SK-N-SH treated with all-trans-retinoic acid at 6 μM for 48 hours (cell line): ENCODE measurements around the gene PLSCR2.

ENCODE experiments used
- ATAC-seq: fragments of 200-7000 bp; cut with Tn5 transposase; 3 replicates; pipeline ENCODE4 v1.9.1; 2020; ENCODE audit warnings: mild to moderate bottlenecking, moderate library complexity
- ARNTL ChIP-seq: fragments of 450-650 bp; formaldehyde crosslinking; IDR thresholded peaks from 2 replicates; pipeline ENCODE4 v1.5.0; 2020; ENCODE audit warnings: low read depth, mild to moderate bottlenecking, moderate library complexity, borderline replicate concordance
- CSDC2 ChIP-seq: fragments of 250-450 bp; sonication (Bioruptor Pico); IDR thresholded peaks from 2 replicates; pipeline ENCODE4 v1.5.0; 2020; ENCODE audit warnings: mild to moderate bottlenecking, moderate library complexity
- ESRRG ChIP-seq: fragments of 250-450 bp; sonication (Bioruptor Pico); IDR thresholded peaks from 2 replicates; pipeline ENCODE4 v1.6.1; 2021; ENCODE audit warnings: mild to moderate bottlenecking
- GLIS3 ChIP-seq: fragments of 250-450 bp; sonication (Bioruptor Pico); IDR thresholded peaks from 2 replicates; pipeline ENCODE4 v1.5.0; 2020; ENCODE audit warnings: mild to moderate bottlenecking, moderate library complexity
- ISL1 ChIP-seq: fragments of 250-450 bp; sonication (Bioruptor Pico); IDR thresholded peaks from 2 replicates; pipeline ENCODE4 v2.1.2; 2022; ENCODE audit warnings: mild to moderate bottlenecking, moderate library complexity
- OSR1 ChIP-seq: fragments of 250-450 bp; sonication (Bioruptor Pico); IDR thresholded peaks from 2 replicates; pipeline ENCODE4 v1.8.0; 2022; ENCODE audit warnings: moderate library complexity, mild to moderate bottlenecking, inconsistent platforms
- PPARA ChIP-seq: fragments of 250-450 bp; sonication (Bioruptor Pico); IDR thresholded peaks from 2 replicates; pipeline ENCODE4 v1.5.0; 2020; ENCODE audit warnings: mild to moderate bottlenecking, borderline replicate concordance
- RARB ChIP-seq: fragments of 250-450 bp; sonication (Bioruptor Pico); IDR thresholded peaks from 2 replicates; pipeline ENCODE4 v1.8.0; 2021; ENCODE audit warnings: mild to moderate bottlenecking, moderate library complexity
- SNAI2 ChIP-seq: fragments of 250-450 bp; sonication (Bioruptor Pico); IDR thresholded peaks from 2 replicates; pipeline ENCODE4 v1.5.0; 2020; ENCODE audit warnings: mild to moderate bottlenecking, moderate library complexity
- TCF4 ChIP-seq: fragments of 250-450 bp; sonication (Bioruptor Pico); IDR thresholded peaks from 2 replicates; pipeline ENCODE4 v1.8.0; 2021; ENCODE audit warnings: mild to moderate bottlenecking, moderate library complexity, borderline replicate concordance
- TOX ChIP-seq: fragments of 250-450 bp; sonication (Bioruptor Pico); IDR thresholded peaks from 2 replicates; pipeline ENCODE4 v1.8.0; 2021; ENCODE audit warnings: mild to moderate bottlenecking, moderate library complexity, borderline replicate concordance
- ZC3H10 ChIP-seq: fragments of 250-450 bp; sonication (Bioruptor Pico); IDR thresholded peaks from 2 replicates; pipeline ENCODE4 v1.5.1; 2021; ENCODE audit warnings: mild to moderate bottlenecking, moderate library complexity
- ZFP3 ChIP-seq: fragments of 250-450 bp; sonication (Bioruptor Pico); IDR thresholded peaks from 2 replicates; pipeline ENCODE4 v1.5.0; 2020; ENCODE audit warnings: mild to moderate bottlenecking, moderate library complexity
- ZFP30 ChIP-seq: fragments of 450-650 bp; formaldehyde crosslinking; IDR thresholded peaks from 2 replicates; pipeline ENCODE4 v1.5.0; 2022; ENCODE audit warnings: mild to moderate bottlenecking, moderate library complexity
- ZNF565 ChIP-seq: fragments of 450-650 bp; formaldehyde crosslinking; conservative IDR thresholded peaks from 2 replicates; pipeline ENCODE4 v1.5.0; 2020; ENCODE audit warnings: low read depth, mild to moderate bottlenecking, moderate library complexity
- ZNF70 ChIP-seq: fragments of 450-650 bp; formaldehyde crosslinking; IDR thresholded peaks from 2 replicates; pipeline ENCODE4 v1.5.0; 2020; ENCODE audit warnings: mild to moderate bottlenecking, moderate library complexity
- TF ChIP-seq, protein P1 (sequence below): fragments of 250-450 bp; sonication (Bioruptor Pico); IDR thresholded peaks from 2 replicates; pipeline ENCODE4 v1.8.0; 2020; ENCODE audit warnings: mild to moderate bottlenecking, moderate library complexity, borderline replicate concordance
- TF ChIP-seq, protein P2 (sequence below): fragments of 250-450 bp; sonication (Bioruptor Pico); IDR thresholded peaks from 2 replicates; pipeline ENCODE4 v1.5.1; 2020; ENCODE audit warnings: low read depth, mild to moderate bottlenecking, moderate library complexity
- TF ChIP-seq, protein P3 (sequence below): fragments of 250-450 bp; sonication (Bioruptor Pico); IDR thresholded peaks from 2 replicates; pipeline ENCODE4 v1.5.1; 2021; ENCODE audit warnings: mild to moderate bottlenecking, moderate library complexity
- TF ChIP-seq, protein P4 (sequence below): fragments of 250-450 bp; sonication (Bioruptor Pico); IDR thresholded peaks from 2 replicates; pipeline ENCODE4 v1.5.0; 2020; ENCODE audit warnings: mild to moderate bottlenecking, moderate library complexity

PLSCR2 gene

DNA sequence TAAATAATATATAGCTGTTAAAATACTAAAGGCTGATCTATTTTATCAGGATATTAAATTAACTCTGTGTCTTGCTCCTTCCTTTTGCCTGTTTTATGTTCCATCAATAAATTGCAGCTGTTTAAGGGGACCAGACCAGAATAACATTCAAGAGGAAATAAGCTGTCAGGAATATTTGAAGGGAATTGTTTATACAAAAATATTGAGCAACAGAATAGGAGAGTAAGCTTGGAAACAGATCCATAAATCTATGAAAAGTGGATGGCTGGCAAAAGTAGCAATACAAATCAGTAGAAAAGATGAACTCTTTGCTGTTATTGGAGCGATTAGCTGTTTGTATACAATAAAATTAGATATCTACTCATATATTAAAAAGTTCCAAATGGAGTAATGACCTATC lies 36.2 kb upstream of the PLSCR2 start:
- TF ChIP-seq, protein P1, sequence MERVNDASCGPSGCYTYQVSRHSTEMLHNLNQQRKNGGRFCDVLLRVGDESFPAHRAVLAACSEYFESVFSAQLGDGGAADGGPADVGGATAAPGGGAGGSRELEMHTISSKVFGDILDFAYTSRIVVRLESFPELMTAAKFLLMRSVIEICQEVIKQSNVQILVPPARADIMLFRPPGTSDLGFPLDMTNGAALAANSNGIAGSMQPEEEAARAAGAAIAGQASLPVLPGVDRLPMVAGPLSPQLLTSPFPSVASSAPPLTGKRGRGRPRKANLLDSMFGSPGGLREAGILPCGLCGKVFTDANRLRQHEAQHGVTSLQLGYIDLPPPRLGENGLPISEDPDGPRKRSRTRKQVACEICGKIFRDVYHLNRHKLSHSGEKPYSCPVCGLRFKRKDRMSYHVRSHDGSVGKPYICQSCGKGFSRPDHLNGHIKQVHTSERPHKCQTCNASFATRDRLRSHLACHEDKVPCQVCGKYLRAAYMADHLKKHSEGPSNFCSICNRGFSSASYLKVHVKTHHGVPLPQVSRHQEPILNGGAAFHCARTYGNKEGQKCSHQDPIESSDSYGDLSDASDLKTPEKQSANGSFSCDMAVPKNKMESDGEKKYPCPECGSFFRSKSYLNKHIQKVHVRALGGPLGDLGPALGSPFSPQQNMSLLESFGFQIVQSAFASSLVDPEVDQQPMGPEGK (CRISPR knock-in tag) = no peak
- no peak for TF ChIP-seq GLIS3
- no peak for TF ChIP-seq PPARA

DNA sequence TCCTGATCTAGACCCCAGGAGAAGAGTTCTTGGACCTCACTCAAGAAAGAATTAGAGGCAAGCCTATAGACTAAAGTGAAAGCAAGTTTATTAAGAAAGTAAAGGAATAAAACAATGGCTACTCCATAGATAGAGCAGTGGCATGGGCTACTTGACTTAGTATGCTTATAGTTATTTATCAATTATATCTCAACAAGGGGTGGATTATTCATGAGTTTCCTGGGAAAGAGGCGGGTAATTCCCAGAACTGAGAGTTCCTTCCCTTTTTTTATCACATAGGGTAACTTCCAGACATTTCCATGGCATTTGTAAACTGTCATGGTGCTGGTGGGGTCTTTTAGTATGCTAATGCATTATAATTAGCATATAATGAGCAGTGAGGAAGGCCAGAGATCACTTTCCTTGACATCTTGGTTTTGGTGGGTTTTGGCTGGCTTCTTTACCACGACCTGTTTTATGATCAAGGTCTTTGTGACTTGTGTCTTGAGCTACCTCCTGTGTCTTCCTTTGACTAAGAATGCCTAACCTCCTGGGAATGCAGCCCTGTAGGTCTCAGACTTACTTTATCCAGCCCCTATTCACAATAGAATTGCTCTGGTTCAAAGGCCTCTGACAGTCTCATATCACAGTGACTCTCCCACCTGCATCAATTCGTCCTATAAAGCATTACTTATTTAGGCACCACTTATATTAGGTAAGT lies 35.3 kb upstream of the PLSCR2 start:
- TF ChIP-seq SNAI2 (CRISPR knock-in tag) = no peak
- no peak for TF ChIP-seq ZFP30 (CRISPR knock-in tag)
- TF ChIP-seq ZNF565 (CRISPR knock-in tag) = no peak
- TF ChIP-seq ARNTL (CRISPR knock-in tag) = no peak
- TF ChIP-seq OSR1 (CRISPR knock-in tag) = no peak
- TF ChIP-seq RARB (CRISPR knock-in tag) = no peak
- TF ChIP-seq, protein P2, sequence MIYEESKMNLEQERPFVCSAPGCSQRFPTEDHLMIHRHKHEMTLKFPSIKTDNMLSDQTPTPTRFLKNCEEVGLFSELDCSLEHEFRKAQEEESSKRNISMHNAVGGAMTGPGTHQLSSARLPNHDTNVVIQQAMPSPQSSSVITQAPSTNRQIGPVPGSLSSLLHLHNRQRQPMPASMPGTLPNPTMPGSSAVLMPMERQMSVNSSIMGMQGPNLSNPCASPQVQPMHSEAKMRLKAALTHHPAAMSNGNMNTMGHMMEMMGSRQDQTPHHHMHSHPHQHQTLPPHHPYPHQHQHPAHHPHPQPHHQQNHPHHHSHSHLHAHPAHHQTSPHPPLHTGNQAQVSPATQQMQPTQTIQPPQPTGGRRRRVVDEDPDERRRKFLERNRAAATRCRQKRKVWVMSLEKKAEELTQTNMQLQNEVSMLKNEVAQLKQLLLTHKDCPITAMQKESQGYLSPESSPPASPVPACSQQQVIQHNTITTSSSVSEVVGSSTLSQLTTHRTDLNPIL (CRISPR knock-in tag) = no peak
- no peak for TF ChIP-seq ESRRG
- TF ChIP-seq, protein P3, sequence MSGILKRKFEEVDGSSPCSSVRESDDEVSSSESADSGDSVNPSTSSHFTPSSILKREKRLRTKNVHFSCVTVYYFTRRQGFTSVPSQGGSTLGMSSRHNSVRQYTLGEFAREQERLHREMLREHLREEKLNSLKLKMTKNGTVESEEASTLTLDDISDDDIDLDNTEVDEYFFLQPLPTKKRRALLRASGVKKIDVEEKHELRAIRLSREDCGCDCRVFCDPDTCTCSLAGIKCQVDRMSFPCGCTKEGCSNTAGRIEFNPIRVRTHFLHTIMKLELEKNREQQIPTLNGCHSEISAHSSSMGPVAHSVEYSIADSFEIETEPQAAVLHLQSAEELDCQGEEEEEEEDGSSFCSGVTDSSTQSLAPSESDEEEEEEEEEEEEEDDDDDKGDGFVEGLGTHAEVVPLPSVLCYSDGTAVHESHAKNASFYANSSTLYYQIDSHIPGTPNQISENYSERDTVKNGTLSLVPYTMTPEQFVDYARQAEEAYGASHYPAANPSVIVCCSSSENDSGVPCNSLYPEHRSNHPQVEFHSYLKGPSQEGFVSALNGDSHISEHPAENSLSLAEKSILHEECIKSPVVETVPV (CRISPR knock-in tag) = no peak
- no peak for TF ChIP-seq ZFP3
- TF ChIP-seq ISL1 = no peak
- TF ChIP-seq TOX (CRISPR knock-in tag) = no peak
- TF ChIP-seq ZC3H10 = no peak
- no peak for TF ChIP-seq ZNF70 (CRISPR knock-in tag)
- no peak for TF ChIP-seq PPARA
- no peak for ATAC-seq

More for the DNA sequence above, 36.2 kb upstream of the PLSCR2 start:
- ATAC-seq = no peak

DNA sequence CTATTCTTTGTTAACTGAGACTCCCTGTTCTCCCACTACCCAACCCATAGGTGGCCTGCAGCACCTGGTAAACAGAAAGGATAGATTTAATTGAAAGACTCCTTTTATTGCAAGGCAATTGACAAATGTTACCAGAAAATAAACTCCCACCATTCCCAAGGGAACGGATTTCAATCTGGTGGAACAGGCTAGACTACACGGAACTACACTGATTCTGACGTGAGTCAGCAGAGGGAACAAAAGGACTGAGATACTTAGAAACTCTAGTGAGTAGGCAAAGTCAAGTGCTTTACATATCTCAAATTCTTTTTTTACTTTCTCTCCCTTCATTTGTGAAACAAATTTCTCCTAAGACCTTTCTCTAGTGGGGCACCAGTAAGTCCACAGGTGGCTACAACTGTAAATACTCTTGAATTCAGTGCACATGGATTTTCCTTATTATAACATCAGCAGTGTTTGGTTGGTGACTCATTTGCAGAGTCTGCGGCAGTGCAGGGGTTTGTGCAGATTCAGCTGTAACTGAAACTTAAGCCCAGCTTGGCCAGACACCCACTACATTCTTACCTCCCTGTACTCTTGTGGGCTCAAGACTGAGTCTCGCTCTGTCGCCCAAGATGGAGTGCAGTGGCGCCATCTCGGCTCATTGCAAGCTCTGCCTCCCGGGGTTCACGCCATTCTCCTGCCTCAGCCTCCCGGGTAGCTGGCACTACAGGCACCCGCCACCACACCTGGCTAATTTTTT lies 34.3 kb upstream of the PLSCR2 start:
- no peak for TF ChIP-seq TCF4 (CRISPR knock-in tag)
- TF ChIP-seq, protein P4, sequence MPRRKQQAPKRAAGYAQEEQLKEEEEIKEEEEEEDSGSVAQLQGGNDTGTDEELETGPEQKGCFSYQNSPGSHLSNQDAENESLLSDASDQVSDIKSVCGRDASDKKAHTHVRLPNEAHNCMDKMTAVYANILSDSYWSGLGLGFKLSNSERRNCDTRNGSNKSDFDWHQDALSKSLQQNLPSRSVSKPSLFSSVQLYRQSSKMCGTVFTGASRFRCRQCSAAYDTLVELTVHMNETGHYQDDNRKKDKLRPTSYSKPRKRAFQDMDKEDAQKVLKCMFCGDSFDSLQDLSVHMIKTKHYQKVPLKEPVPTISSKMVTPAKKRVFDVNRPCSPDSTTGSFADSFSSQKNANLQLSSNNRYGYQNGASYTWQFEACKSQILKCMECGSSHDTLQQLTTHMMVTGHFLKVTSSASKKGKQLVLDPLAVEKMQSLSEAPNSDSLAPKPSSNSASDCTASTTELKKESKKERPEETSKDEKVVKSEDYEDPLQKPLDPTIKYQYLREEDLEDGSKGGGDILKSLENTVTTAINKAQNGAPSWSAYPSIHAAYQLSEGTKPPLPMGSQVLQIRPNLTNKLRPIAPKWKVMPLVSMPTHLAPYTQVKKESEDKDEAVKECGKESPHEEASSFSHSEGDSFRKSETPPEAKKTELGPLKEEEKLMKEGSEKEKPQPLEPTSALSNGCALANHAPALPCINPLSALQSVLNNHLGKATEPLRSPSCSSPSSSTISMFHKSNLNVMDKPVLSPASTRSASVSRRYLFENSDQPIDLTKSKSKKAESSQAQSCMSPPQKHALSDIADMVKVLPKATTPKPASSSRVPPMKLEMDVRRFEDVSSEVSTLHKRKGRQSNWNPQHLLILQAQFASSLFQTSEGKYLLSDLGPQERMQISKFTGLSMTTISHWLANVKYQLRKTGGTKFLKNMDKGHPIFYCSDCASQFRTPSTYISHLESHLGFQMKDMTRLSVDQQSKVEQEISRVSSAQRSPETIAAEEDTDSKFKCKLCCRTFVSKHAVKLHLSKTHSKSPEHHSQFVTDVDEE (CRISPR knock-in tag) = no peak
- TF ChIP-seq, protein P1 (CRISPR knock-in tag) = no peak
- TF ChIP-seq ZNF70 (CRISPR knock-in tag) = no peak
- TF ChIP-seq ZFP3 = no peak
- no peak for TF ChIP-seq ZNF565 (CRISPR knock-in tag)
- no peak for TF ChIP-seq CSDC2 (CRISPR knock-in tag)

More for the DNA sequence above, 34.3 kb upstream of the PLSCR2 start:
- peak; percentile 97 for ATAC-seq
